Mesenchymal stem cell (in vitro differentiated cells and primary cell): ENCODE results near the gene GPR39.
"Not testable (repeated sequence)": the region's sequence is repeated elsewhere in the genome, so short reads cannot be mapped to it uniquely, and the experiment has no call there.

Source experiments
- DNase-seq: peaks from one replicate; pipeline ENCODE4 v3.0.0-alpha.2; 2013
- H2AFZ ChIP-seq: one replicate; pipeline ENCODE4 v1.6.1; 2013; ENCODE audit warnings: low read depth, mild to moderate bottlenecking, control low read depth, inconsistent platforms, low read length, moderate library complexity
- H2AK5ac ChIP-seq: 2 replicates; pipeline ENCODE4 v1.6.1; 2013; ENCODE audit warnings: low read length, moderate library complexity, mild to moderate bottlenecking, inconsistent platforms; ENCODE audit not compliant: severe bottlenecking
- H2BK120ac ChIP-seq: one replicate; pipeline ENCODE4 v1.6.1; 2013; ENCODE audit warnings: low read depth, mild to moderate bottlenecking, inconsistent platforms, low read length, moderate library complexity
- H2BK12ac ChIP-seq, 2 experiments: one replicate each; pipeline ENCODE4 v1.6.1; 2013; ENCODE audit warnings: inconsistent platforms in 2 of 2, low read length in 2 of 2, mild to moderate bottlenecking in 2 of 2, moderate library complexity in 2 of 2, control low read depth in 1 of 2
- H2BK15ac ChIP-seq: one replicate; pipeline ENCODE4 v1.6.1; 2013; ENCODE audit warnings: mild to moderate bottlenecking, low read depth, inconsistent platforms; ENCODE audit not compliant: poor library complexity, severe bottlenecking
- H2BK5ac ChIP-seq: 2 replicates; pipeline ENCODE4 v1.6.1; 2013; ENCODE audit warnings: low read depth, mild to moderate bottlenecking, low read length, control low read depth, inconsistent platforms; ENCODE audit not compliant: poor library complexity, severe bottlenecking
- H3K14ac ChIP-seq, 2 experiments: one replicate each; pipeline ENCODE4 v1.6.1; 2013; ENCODE audit warnings: inconsistent platforms in 2 of 2, low read length in 2 of 2, control low read depth in 1 of 2, mild to moderate bottlenecking in 1 of 2, moderate library complexity in 1 of 2
- H3K18ac ChIP-seq, 2 experiments: one replicate each; pipeline ENCODE4 v1.6.1; 2013; ENCODE audit warnings: inconsistent platforms in 2 of 2, low read length in 2 of 2, control low read depth in 1 of 2, low read depth in 1 of 2, mild to moderate bottlenecking in 1 of 2
- H3K23ac ChIP-seq, 2 experiments: one replicate each; pipeline ENCODE4 v1.6.1; 2013; ENCODE audit warnings: inconsistent platforms in 2 of 2, low read length in 2 of 2, mild to moderate bottlenecking in 2 of 2, moderate library complexity in 2 of 2, control low read depth in 1 of 2
- H3K27ac ChIP-seq: 2 replicates; pipeline ENCODE4 v1.5.1; 2013; ENCODE audit warnings: mild to moderate bottlenecking, moderate library complexity, low read length, control low read depth, inconsistent platforms; ENCODE audit not compliant: poor library complexity, severe bottlenecking
- H3K27me3 ChIP-seq, 2 experiments: 2 replicates each; pipeline versions ENCODE4 v1.6.1 to v1.7.0; 2013; ENCODE audit warnings: low read length in 2 of 2, mild to moderate bottlenecking in 2 of 2, moderate library complexity in 2 of 2, control low read depth in 1 of 2, inconsistent platforms in 1 of 2; ENCODE audit not compliant: control insufficient read depth in 1 of 2, insufficient read depth in 1 of 2
- H3K36me3 ChIP-seq, 2 experiments: 2 replicates each; pipeline versions ENCODE4 v1.6.1 to v1.7.0; 2013; ENCODE audit warnings: low read length in 2 of 2, control low read depth in 1 of 2, inconsistent platforms in 1 of 2, low read depth in 1 of 2, mild to moderate bottlenecking in 1 of 2; ENCODE audit not compliant: insufficient read depth in 2 of 2, control insufficient read depth in 1 of 2
- H3K4ac ChIP-seq, 2 experiments: one replicate each; pipeline ENCODE4 v1.6.1; 2013; ENCODE audit warnings: inconsistent platforms in 2 of 2, low read length in 2 of 2, mild to moderate bottlenecking in 2 of 2, moderate library complexity in 2 of 2, control low read depth in 1 of 2, low read depth in 1 of 2
- H3K4me1 ChIP-seq: 2 replicates; pipeline ENCODE4 v1.6.1; 2013; ENCODE audit warnings: low read depth, low read length, control low read depth; ENCODE audit not compliant: control insufficient read depth, insufficient read depth
- H3K4me2 ChIP-seq: 2 replicates; pipeline ENCODE4 v1.6.1; 2013; ENCODE audit warnings: low read length, mild to moderate bottlenecking, inconsistent platforms; ENCODE audit not compliant: poor library complexity, severe bottlenecking
- H3K4me3 ChIP-seq, 2 experiments: 2 replicates each; pipeline versions ENCODE4 v1.5.1 to v1.7.0; 2013; ENCODE audit warnings: low read length in 2 of 2, mild to moderate bottlenecking in 2 of 2, control low read depth in 1 of 2, low read depth in 1 of 2; ENCODE audit not compliant: insufficient read depth in 1 of 2
- H3K79me1 ChIP-seq: replicated peaks from 2 replicates; pipeline ENCODE4 v1.6.1; 2013; ENCODE audit warnings: mild to moderate bottlenecking, control low read depth, low read length, inconsistent platforms; ENCODE audit not compliant: poor library complexity, severe bottlenecking
- H3K9ac ChIP-seq: 2 replicates; pipeline ENCODE4 v1.7.0; 2013; ENCODE audit warnings: mild to moderate bottlenecking, low read length, moderate library complexity
- H3K9me3 ChIP-seq: 2 replicates; pipeline ENCODE4 v1.7.0; 2013; ENCODE audit warnings: mild to moderate bottlenecking, low read length; ENCODE audit not compliant: control insufficient read depth
- H4K8ac ChIP-seq: one replicate; pipeline ENCODE4 v1.6.1; 2013; ENCODE audit warnings: inconsistent platforms, mild to moderate bottlenecking, low read length, moderate library complexity
- H4K91ac ChIP-seq: one replicate; pipeline ENCODE4 v1.6.1; 2013; ENCODE audit warnings: mild to moderate bottlenecking, low read length, inconsistent platforms
- WGBS: methylation state at CpG from one replicate; pipeline ENCODE4 v1.1.7; 2013; ENCODE audit warnings: mixed read lengths; 5-methylcytosine and 5-hydroxymethylcytosine counted together

The GPR39 gene

DNA sequence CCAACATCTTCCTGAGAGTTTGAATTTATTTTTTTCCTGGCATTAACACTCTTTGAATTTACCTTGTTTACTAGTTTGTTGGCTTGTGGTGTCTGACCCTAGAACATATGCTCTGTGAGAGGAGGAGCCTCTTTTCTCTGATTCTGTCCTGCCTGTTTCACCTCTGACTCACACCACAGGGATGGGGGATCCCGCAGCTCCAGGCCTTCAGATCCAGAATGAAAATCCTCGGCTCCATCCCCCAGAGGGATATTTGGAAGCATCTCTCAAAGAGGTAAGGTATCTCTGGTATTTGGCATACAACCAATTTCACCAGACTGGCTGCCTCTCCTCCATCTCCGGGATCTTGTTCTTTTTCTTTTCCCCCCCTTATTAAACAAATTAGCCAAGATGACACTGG is 104.7 kb downstream of the GPR39 start:
- Histone ChIP-seq H3K4me2 (no peak overlapping the region), H2AFZ (no peak overlapping the region), H3K27me3 (no peaks in the 10 kb centered on the region), H2BK5ac (no peak overlapping the region), H3K14ac (no peak overlapping the region), H4K8ac (no peak overlapping the region), H2AK5ac (no peak overlapping the region), H3K36me3 (no peaks in the 10 kb centered on the region), H3K79me1 (peaks cover 15% of the 10 kb centered on the region), H3K23ac (no peak overlapping the region), H3K9me3 (no peaks in the 10 kb centered on the region), H3K9ac (no peak overlapping the region), H3K4me1 (peaks cover 13% of the 10 kb centered on the region), H2BK15ac (no peak overlapping the region), H2BK12ac (no peak overlapping the region), H3K4ac (no peak overlapping the region), H2BK120ac (no peak overlapping the region), H4K91ac (no peak overlapping the region), H3K27ac (no peak overlapping the region), H3K18ac (no peak overlapping the region), H3K4me3 (no peak overlapping the region)
- 60% methylated on average over 2 of the region's 3 CpGs for WGBS
- peak; percentile 12 for DNase-seq

GRCh38 chr2:132522901-132523300 is 106.3 kb downstream of the GPR39 start:
- H3K9me3 ChIP-seq: no peaks in the 10 kb centered on the region
- H4K91ac ChIP-seq: no peak overlapping the region
- H2BK5ac ChIP-seq: no peak overlapping the region
- H3K14ac ChIP-seq: no peak overlapping the region
- H2AK5ac ChIP-seq: peak overlapping the region; percentile 44
- no peaks in the 10 kb centered on the region for H3K27me3 ChIP-seq
- 77% methylated on average over 4 of the region's 4 CpGs for WGBS
- H3K4me1 ChIP-seq: peaks cover 13% of the 10 kb centered on the region
- no peaks in the 10 kb centered on the region for H3K36me3 ChIP-seq
- no peak for DNase-seq
- no peak overlapping the region for H3K23ac ChIP-seq
- no peak overlapping the region for H3K4me3 ChIP-seq
- H2BK15ac ChIP-seq: no peak overlapping the region
- peak overlapping the region; percentile 7 for H3K4me2 ChIP-seq
- H3K79me1 ChIP-seq: peaks cover 14% of the 10 kb centered on the region
- no peak overlapping the region for H3K9ac ChIP-seq
- no peak overlapping the region for H2BK120ac ChIP-seq
- peak overlapping the region; percentile 64 for H3K27ac ChIP-seq
- H4K8ac ChIP-seq: no peak overlapping the region
- H2AFZ ChIP-seq: no peak overlapping the region
- H3K18ac ChIP-seq: no peak overlapping the region
- H2BK12ac ChIP-seq: no peak overlapping the region
- no peak overlapping the region for H3K4ac ChIP-seq

GRCh38 chr2:132537061-132537460 is 120.5 kb downstream of the GPR39 start:
- not testable (repeated sequence) for H2AK5ac ChIP-seq, H3K23ac ChIP-seq, H4K8ac ChIP-seq, H3K4me1 ChIP-seq, H2BK120ac ChIP-seq, H3K27me3 ChIP-seq, H3K18ac ChIP-seq, H3K4me2 ChIP-seq, H3K27ac ChIP-seq, H3K36me3 ChIP-seq, H3K14ac ChIP-seq, H3K9ac ChIP-seq, H3K4me3 ChIP-seq, H2BK12ac ChIP-seq, H2AFZ ChIP-seq, H4K91ac ChIP-seq, H3K4ac ChIP-seq, H2BK15ac ChIP-seq, H3K9me3 ChIP-seq
- H3K79me1 ChIP-seq: peaks cover 18% of the 10 kb centered on the region
- H2BK5ac ChIP-seq: peak overlapping the region; percentile 44
- peak; percentile 23 for DNase-seq
- 33% methylated on average over 1 of the region's 1 CpG for WGBS

GRCh38 chr2:132538331-132538855 is 121.8 kb downstream of the GPR39 start:
- no peak overlapping the region for H3K4ac ChIP-seq
- no peak overlapping the region for H3K9ac ChIP-seq
- H4K8ac ChIP-seq: peak overlapping the region; percentile 23
- no peak overlapping the region for H2BK5ac ChIP-seq
- peaks cover 8% of the 10 kb centered on the region for H3K9me3 ChIP-seq
- H3K14ac ChIP-seq: peak overlapping the region in 1 of 2 experiments; percentile 48
- no peak overlapping the region for H3K27ac ChIP-seq
- H2AFZ ChIP-seq: no peak overlapping the region
- H2BK12ac ChIP-seq: no peak overlapping the region
- peak overlapping the region in 1 of 2 experiments; percentile 16 for H3K18ac ChIP-seq
- H3K4me2 ChIP-seq: no peak overlapping the region
- no peak overlapping the region for H2BK15ac ChIP-seq
- H3K23ac ChIP-seq: no peak overlapping the region
- no peaks in the 10 kb centered on the region for H3K27me3 ChIP-seq
- WGBS: 53% methylated on average over 4 of the region's 4 CpGs
- peaks cover 18% of the 10 kb centered on the region for H3K79me1 ChIP-seq
- no peaks in the 10 kb centered on the region for H3K36me3 ChIP-seq
- no peak overlapping the region for H3K4me3 ChIP-seq
- H2BK120ac ChIP-seq: no peak overlapping the region
- H3K4me1 ChIP-seq: peaks cover 2% of the 10 kb centered on the region
- DNase-seq: no peak
- H2AK5ac ChIP-seq: peak overlapping the region; percentile 22
- no peak overlapping the region for H4K91ac ChIP-seq
